NCI-H2196 (cell line): ENCODE data around the gene TEX2.

ENCODE experiments used
- DNase-seq: peaks from one replicate; lab custom pipeline; 2025; ENCODE audit not compliant: unreplicated experiment; lab: John Stamatoyannopoulos, UW

The TEX2 gene

GRCh38 chr17:64270885-64271284 is 7.8 kb upstream of the TEX2 start:
- DNase-seq, result no peak

GRCh38 chr17:64269687-64270649 is 6.9 kb upstream of the TEX2 start:
- DNase-seq, result no peak

GRCh38 chr17:64264891-64265290 is 1.8 kb upstream of the TEX2 start:
- no peak for DNase-seq

- DNase-seq, result no peak
Measured at GRCh38 chr17:64262198-64262999, 661 bp downstream of the TEX2 start.

GRCh38 chr17:64261417-64262145 is 1.5 kb downstream of the TEX2 start:
- DNase-seq, result no peak

GRCh38 chr17:64260886-64261285 is 2.2 kb downstream of the TEX2 start:
- DNase-seq, result no peak

GRCh38 chr17:64259922-64260321 is 3.1 kb downstream of the TEX2 start:
- no peak for DNase-seq

GRCh38 chr17:64259426-64259825 is 3.6 kb downstream of the TEX2 start:
- DNase-seq, result no peak

- DNase-seq, result no peak
Measured at GRCh38 chr17:64256913-64257807, 5.9 kb downstream of the TEX2 start.

- DNase-seq, result no peak
Measured at GRCh38 chr17:64255764-64256163, 7.3 kb downstream of the TEX2 start.

- no peak for DNase-seq
Measured at GRCh38 chr17:64254755-64255154, 8.3 kb downstream of the TEX2 start.

GRCh38 chr17:64253470-64253869 is 9.6 kb downstream of the TEX2 start:
- DNase-seq, result no peak

- no peak for DNase-seq
Measured at GRCh38 chr17:64252831-64253230, 10.2 kb downstream of the TEX2 start.

- DNase-seq, result no peak
Measured at GRCh38 chr17:64250233-64250835, 12.7 kb downstream of the TEX2 start.

- DNase-seq, result no peak
Measured at GRCh38 chr17:64247836-64248235, 15.2 kb downstream of the TEX2 start.

- DNase-seq, result no peak
Measured at GRCh38 chr17:64245218-64246145, 17.6 kb downstream of the TEX2 start.

- DNase-seq, result no peak
Measured at GRCh38 chr17:64244165-64244564, 18.9 kb downstream of the TEX2 start.

GRCh38 chr17:64243340-64243739 is 19.7 kb downstream of the TEX2 start:
- no peak for DNase-seq

- no peak for DNase-seq
Measured at GRCh38 chr17:64242633-64243032, 20.4 kb downstream of the TEX2 start.
